SH-SY5Y (cell line): ENCODE data around the gene PDZD2.

Experiments
- GATA2 ChIP-seq: IDR thresholded peaks from 2 replicates; pipeline ENCODE4 v1.6.1; 2011; ENCODE audit warnings: mild to moderate bottlenecking, low read depth, low read length
- GATA3 ChIP-seq: IDR thresholded peaks from 2 replicates; pipeline ENCODE4 v1.6.1; 2011; ENCODE audit warnings: low read depth, mild to moderate bottlenecking, low read length, moderate library complexity

GRCh38 chr5:32074401-32074800, 435.5 kb downstream of the PDZD2 start:
- TF ChIP-seq GATA3 (no peak), GATA2 (no peak)
